HG03139 (cell line): Measurements from ENCODE around the gene TUBB8B.
"Not testable (repeated sequence)": the region's sequence is repeated elsewhere in the genome, so short reads cannot be mapped to it uniquely, and the experiment has no call there.

Source experiments
- ATAC-seq: cut with Tn5 transposase; IDR thresholded peaks from one replicate; pipeline ENCODE4 v1.9.1; 2021; ENCODE audit not compliant: unreplicated experiment

The TUBB8B gene

GRCh38 chr18:13177-13576 is 36.2 kb downstream of the TUBB8B start:
- not testable (repeated sequence) for ATAC-seq

GRCh38 chr18:12773-13172 is 36.6 kb downstream of the TUBB8B start:
- ATAC-seq = not testable (repeated sequence)

DNA sequence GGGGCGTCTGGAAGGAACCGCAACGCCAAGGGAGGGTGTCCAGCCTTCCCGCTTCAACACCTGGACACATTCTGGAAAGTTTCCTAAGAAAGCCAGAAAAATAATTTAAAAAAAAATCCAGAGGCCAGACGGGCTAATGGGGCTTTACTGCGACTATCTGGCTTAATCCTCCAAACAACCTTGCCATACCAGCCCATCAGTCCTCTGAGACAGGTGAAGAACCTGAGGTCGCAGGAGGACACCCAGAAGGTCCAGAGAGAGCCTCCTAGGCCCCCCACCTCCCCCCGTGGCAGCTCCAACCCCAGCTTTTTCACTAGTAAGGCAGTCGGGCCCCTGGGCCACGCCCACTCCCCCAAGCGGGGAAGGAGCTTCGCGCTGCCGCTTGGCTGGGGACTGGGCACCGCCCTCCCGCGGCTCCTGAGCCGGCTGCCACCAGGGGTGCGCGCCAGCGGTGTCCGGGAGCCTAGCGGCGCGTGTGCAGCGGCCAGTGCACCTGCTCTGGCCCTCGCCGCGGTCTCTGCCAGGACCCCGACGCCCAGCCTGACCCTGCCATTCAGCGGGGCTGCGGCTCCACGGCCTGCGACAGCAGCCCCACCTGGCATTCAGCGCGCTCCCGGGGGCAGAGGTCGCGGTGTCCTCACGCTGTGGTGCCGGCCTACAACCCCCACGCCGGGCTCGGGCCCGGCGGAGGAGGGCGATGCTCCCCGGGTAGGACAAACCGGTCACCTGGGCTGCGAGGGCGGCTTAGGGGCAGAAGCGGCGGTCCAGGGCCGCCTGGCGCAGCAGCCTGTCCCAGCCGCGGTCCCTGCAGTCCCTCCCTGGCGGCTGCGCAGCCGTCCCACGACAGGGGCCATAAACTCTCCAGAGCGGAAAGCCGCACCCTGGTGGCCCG is 37.8 kb downstream of the TUBB8B start:
- ATAC-seq = not testable (repeated sequence)

- ATAC-seq = not testable (repeated sequence)
Measured at GRCh38 chr18:10624-11184, 38.7 kb downstream of the TUBB8B start.

DNA sequence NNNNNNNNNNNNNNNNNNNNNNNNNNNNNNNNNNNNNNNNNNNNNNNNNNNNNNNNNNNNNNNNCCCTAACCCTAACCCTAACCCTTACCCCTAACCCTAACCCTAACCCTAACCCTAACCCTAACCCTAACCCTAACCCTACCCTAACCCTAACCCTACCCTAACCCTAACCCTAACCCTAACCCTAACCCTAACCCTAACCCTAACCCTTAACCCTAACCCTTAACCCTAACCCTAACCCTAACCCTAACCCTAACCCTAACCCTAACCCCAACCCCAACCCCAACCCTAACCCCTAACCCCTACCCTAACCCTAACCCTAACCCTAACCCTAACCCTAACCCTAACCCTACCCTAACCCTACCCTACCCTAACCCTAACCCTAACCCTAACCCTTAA is 39.5 kb downstream of the TUBB8B start:
- not testable (repeated sequence) for ATAC-seq
